Measurements from ENCODE around the gene NAP1L1.

DNA sequence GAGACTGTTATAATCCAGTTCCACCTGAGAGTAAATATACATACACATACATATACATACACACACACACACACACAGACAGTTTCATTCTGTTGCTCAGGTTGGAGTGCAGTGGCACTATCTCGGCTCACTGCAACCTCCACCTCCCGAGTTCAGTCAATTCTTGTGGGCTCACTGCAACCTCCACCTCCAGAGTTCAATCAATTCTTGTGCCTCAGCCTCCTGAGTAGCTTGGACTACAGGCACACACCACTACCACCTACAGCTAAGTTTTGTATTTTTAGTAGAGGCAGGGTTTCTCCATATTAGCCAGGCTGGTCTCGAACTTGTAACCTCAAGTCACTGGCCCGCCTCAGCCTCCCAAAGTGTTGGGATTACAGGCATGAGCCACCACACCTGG is 44.0 kb downstream of the NAP1L1 start:
- TF ChIP-seq, protein P1, sequence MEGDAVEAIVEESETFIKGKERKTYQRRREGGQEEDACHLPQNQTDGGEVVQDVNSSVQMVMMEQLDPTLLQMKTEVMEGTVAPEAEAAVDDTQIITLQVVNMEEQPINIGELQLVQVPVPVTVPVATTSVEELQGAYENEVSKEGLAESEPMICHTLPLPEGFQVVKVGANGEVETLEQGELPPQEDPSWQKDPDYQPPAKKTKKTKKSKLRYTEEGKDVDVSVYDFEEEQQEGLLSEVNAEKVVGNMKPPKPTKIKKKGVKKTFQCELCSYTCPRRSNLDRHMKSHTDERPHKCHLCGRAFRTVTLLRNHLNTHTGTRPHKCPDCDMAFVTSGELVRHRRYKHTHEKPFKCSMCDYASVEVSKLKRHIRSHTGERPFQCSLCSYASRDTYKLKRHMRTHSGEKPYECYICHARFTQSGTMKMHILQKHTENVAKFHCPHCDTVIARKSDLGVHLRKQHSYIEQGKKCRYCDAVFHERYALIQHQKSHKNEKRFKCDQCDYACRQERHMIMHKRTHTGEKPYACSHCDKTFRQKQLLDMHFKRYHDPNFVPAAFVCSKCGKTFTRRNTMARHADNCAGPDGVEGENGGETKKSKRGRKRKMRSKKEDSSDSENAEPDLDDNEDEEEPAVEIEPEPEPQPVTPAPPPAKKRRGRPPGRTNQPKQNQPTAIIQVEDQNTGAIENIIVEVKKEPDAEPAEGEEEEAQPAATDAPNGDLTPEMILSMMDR (conservative IDR thresholded peaks at IDR 0.05 in 1 of 2, IDR thresholded peaks at IDR 0.05 in 1 of 2; ENCODE audit: extremely low read depth in 1 of 2, insufficient read depth in 1 of 2, low read depth in 1 of 2, low read length in 2 of 2): no peak
- no peak for TF ChIP-seq EZH2 (IDR thresholded peaks at IDR 0.05; ENCODE audit: borderline replicate concordance, low read length)

Data from mammary epithelial cell (primary cell).